B cell (primary cell): ENCODE measurements around the gene MYL7.

ENCODE experiments used
- EZH2 ChIP-seq: IDR thresholded peaks from 2 replicates; pipeline ENCODE4 v1.6.1; 2012; ENCODE audit warnings: borderline replicate concordance, low read depth, mild to moderate bottlenecking, moderate library complexity, low read length; ENCODE audit not compliant: insufficient read depth, poor library complexity, severe bottlenecking
- TF ChIP-seq, protein P1 (sequence below): fragments of 200-600 bp; IDR thresholded peaks from one replicate; pipeline ENCODE4 v1.8.0; 2022; ENCODE audit warnings: antibody characterized with exemption, mild to moderate bottlenecking

DNA sequence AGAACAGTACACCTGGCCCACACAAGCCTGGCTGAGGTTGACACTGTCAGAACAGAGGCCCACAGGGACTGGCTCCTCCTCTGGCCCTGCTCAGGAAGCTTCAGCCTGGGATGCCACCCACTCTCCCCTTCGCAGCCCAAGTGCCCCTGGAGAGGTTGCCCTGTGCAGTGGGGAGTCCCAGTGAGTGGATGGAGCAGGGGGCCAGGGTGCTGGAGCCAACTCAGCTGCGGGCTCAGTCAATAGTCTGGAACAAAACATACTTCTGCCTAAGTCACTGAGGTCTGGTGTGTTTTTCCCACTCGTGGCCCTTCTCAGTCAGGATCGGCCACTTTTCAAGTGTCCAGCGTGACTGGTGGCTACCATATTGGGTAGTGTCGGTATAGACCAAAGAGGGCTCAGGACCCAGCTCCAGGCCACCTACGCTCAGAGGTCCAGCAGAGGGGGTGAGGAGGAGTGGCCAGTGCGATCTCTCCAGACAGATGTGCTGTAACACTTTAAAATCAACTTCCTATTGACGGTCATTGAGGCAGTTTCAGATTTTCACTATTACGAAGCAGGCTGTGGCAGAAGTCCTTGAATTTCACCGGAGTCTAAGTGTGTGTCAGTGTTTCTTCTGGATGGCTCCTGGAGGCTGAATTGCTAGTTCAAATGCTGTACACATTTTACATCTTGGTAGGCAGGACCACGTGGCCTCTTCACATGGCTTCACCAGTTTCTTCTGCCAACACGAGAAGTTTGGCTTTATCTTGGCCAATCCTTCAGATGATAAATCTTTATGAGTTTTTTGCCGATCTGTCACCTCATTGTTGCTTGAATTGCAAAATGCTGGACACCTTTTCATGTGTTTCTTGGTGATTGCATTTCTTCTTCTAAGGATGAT is 49.1 kb upstream of the MYL7 start:
- TF ChIP-seq EZH2 = no peak
- TF ChIP-seq, protein P1, sequence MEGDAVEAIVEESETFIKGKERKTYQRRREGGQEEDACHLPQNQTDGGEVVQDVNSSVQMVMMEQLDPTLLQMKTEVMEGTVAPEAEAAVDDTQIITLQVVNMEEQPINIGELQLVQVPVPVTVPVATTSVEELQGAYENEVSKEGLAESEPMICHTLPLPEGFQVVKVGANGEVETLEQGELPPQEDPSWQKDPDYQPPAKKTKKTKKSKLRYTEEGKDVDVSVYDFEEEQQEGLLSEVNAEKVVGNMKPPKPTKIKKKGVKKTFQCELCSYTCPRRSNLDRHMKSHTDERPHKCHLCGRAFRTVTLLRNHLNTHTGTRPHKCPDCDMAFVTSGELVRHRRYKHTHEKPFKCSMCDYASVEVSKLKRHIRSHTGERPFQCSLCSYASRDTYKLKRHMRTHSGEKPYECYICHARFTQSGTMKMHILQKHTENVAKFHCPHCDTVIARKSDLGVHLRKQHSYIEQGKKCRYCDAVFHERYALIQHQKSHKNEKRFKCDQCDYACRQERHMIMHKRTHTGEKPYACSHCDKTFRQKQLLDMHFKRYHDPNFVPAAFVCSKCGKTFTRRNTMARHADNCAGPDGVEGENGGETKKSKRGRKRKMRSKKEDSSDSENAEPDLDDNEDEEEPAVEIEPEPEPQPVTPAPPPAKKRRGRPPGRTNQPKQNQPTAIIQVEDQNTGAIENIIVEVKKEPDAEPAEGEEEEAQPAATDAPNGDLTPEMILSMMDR = no peak
